ENCODE measurements around the gene PROX1.
"Not testable (repeated sequence)": the region's sequence is repeated elsewhere in the genome, so short reads cannot be mapped to it uniquely, and the experiment has no call there.

The PROX1 gene

DNA sequence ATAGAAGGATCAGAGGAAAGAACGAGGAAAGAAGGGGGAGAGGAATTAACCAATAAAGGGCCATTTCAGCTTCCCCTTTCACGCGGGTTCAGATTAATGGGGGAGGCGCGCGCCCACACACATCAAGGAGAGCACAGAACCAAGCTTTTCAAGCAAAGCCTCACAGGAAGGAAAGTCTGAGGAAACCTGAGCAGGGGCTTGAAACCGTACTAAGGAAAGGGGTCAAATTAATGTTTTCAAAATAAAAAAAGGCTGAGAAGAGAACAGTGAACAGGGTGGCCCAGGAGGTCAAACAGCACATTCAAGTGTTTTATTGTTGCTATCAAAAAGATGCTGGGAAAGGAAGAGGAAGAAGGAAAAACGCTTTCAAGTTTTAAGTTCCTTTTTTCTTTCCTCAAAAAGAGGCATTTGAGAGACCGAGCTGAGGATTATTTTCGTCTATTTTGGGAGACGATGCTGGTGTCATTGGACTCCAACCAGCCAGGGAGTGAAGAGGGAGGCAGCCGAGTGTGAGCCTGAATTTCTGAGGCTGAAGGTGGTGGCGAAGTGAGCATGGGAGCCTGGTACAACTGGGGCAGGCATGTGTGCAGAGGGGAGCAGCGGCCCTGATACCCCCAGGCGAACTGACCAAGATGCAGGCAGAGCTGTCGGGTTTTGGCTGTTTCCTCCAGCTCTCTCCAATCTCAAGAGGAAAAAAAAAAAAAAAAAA lies 88.4 kb downstream of the PROX1 start:
- no peak for FAIRE-seq

DNA sequence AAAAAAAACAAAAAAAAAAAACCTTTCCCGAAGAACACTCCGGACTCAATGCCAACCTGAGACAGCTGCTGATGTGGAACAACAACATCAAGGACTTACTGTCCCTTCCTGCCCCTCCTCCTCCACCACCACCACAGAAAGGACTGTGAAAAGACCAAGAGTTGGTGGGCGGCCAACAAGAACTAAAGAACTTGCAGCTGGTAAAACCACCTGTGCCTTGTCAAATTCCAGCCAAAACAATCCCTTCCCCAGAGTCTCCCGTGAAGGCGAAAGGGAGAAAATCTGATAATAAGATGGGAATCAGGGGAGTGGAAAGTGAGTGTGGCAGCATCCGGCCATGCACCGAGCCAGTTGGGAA lies 88.9 kb downstream of the PROX1 start:
- FAIRE-seq: no peak

DNA sequence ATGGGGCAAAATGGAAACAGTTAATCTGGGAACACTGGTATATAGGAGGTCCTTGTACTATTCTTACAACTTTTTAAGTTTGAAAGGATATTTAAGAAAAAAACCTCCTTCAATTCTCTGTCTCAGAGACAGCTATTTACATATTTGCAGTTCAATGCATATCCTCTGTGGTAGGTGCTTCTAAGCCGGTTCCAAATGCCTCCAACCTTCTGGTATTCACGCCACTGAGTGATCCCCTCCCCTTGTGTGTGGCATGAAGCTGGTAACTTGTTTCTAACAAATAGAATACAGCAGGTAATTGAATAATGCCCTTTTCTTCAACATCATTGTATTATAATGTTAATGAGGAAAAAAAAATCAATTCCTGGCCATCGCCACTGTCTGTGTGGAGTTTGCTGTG lies 91.2 kb downstream of the PROX1 start:
- FAIRE-seq: no peak

DNA sequence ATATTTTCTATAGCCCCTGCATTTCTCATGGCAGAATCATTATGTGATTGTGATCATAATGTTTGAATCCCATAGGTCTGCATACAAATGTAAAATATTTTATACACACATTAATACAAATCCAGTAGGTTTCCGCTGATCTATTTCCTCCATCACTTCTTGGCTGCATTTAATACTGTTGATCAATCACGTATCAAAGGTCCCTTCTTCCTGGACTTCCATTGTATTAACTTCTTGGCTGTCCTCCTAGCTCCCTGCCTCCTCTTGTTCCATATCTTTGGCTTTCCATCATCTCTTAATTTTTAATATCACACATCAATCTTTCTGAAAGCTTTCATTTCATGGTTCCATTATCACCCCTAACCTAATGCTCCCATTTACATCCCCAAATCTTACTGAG lies 97.6 kb downstream of the PROX1 start:
- no peak for FAIRE-seq

DNA sequence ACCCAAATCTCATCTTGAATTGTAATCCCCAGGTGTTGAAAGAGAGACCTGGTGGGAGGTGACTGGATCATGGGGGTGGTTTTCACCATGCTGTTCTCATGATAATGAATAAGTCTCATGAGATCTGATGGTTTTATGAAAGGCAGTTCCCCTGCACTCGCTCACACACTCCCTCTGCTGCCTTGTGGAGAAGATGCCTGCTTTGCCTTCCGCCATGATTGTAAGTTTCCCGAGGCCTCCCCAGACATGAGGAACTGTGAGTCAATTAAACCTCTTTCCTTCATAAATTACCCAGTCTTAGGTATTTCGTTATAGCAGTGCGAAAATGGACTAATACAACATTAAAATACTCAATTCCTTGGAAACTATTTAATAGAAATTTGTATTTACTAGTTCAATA lies 99.2 kb downstream of the PROX1 start:
- FAIRE-seq: no peak

DNA sequence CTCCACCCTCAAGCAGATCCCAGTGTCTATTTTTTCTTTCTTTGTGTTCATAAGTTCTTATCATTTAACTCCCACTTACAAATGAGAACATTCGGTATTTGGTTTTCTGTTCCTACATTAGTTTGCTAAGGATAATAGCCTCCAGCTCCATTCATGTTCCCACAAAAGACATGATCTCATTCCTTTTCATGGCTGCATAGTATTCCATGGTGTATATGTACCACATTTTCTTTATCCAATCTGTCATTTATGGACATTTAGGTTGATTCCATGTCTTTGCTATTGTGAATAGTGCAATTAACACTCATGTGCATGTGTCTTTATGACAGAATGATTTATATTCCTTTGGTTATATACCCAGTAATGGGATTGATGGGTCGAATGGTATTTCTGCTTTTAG lies 101.2 kb downstream of the PROX1 start:
- not testable (repeated sequence) for FAIRE-seq

All from TTC549 (cell line).